Activated T-cell treated with anti-CD3 and anti-CD28 coated beads for 24 hours (primary cell): Measurements from ENCODE around the gene NDUFA9.

ENCODE experiments used
- DNase-seq: peaks from one replicate; pipeline ENCODE4 v3.0.0-alpha.2; 2020; ENCODE audit warnings: low read depth

Gene NDUFA9

GRCh38 chr12:4648501-4649357, at the start of gene NDUFA9, which contains the start of gene AKAP3:
TSS of gene NDUFA9 (plus strand) at chr12:4649114. CDS start at chr12:4649127, 13 bp downstream.
TSS of gene AKAP3 (minus strand) at chr12:4649051. CDS start at chr12:4638196, 10,855 bp downstream.
- peak; percentile 76 for DNase-seq

GRCh38 chr12:4603421-4603820, 45.5 kb upstream of the NDUFA9 start:
- DNase-seq: no peak

GRCh38 chr12:4603946-4604345, 45.0 kb upstream of the NDUFA9 start:
- DNase-seq: no peak

GRCh38 chr12:4604684-4605193, 44.2 kb upstream of the NDUFA9 start:
- DNase-seq: peak; percentile 75

GRCh38 chr12:4607056-4607455, 41.9 kb upstream of the NDUFA9 start:
- no peak for DNase-seq

GRCh38 chr12:4609071-4609470, 39.8 kb upstream of the NDUFA9 start:
- DNase-seq: no peak

- no peak for DNase-seq
These were observed 38.4 kb upstream of the NDUFA9 start for GRCh38 chr12:4610481-4610880.

- DNase-seq: no peak
These were observed 33.2 kb upstream of the NDUFA9 start for GRCh38 chr12:4615667-4616066.

- DNase-seq: no peak
These were observed 27.4 kb upstream of the NDUFA9 start for GRCh38 chr12:4621511-4621910.

- DNase-seq: no peak
These were observed 22.4 kb upstream of the NDUFA9 start for GRCh38 chr12:4626543-4626942.

- no peak for DNase-seq
These were observed 20.5 kb upstream of the NDUFA9 start for GRCh38 chr12:4628406-4628805.

- no peak for DNase-seq
These were observed 18.7 kb upstream of the NDUFA9 start for GRCh38 chr12:4630262-4630661.

GRCh38 chr12:4643747-4644146, 5.2 kb upstream of the NDUFA9 start:
- no peak for DNase-seq

- DNase-seq: no peak
These were observed 3.9 kb upstream of the NDUFA9 start for GRCh38 chr12:4645023-4645422.

- no peak for DNase-seq
These were observed 812 bp upstream of the NDUFA9 start for GRCh38 chr12:4648104-4648500.

GRCh38 chr12:4649358-4649661, 396 bp downstream of the NDUFA9 start:
- no peak for DNase-seq

GRCh38 chr12:4653257-4653656, 4.3 kb downstream of the NDUFA9 start:
- no peak for DNase-seq

GRCh38 chr12:4653691-4654090, 4.8 kb downstream of the NDUFA9 start:
- DNase-seq: no peak

- DNase-seq: no peak
These were observed 15.1 kb downstream of the NDUFA9 start for GRCh38 chr12:4663971-4664505.

- no peak for DNase-seq
These were observed 16.3 kb downstream of the NDUFA9 start for GRCh38 chr12:4665236-4665635.

- no peak for DNase-seq
These were observed 30.8 kb downstream of the NDUFA9 start for GRCh38 chr12:4679711-4680110.

- no peak for DNase-seq
These were observed 32.8 kb downstream of the NDUFA9 start for GRCh38 chr12:4681732-4682131.

- DNase-seq: no peak
These were observed 36.4 kb downstream of the NDUFA9 start for GRCh38 chr12:4685317-4685716.

GRCh38 chr12:4690760-4691159, 41.8 kb downstream of the NDUFA9 start:
- no peak for DNase-seq
